ENCODE results near the gene LMTK3. TPM values are rescaled to one million over a fixed set of nuclear protein-coding genes. Genes with fewer than 3 reads are reported as not detected.
"Not testable (repeated sequence)": the region's sequence is repeated elsewhere in the genome, so short reads cannot be mapped to it uniquely, and the experiment has no call there.

The LMTK3 gene
- total RNA-seq, 1 experiment from 2014 or later = 15.9 TPM

DNA sequence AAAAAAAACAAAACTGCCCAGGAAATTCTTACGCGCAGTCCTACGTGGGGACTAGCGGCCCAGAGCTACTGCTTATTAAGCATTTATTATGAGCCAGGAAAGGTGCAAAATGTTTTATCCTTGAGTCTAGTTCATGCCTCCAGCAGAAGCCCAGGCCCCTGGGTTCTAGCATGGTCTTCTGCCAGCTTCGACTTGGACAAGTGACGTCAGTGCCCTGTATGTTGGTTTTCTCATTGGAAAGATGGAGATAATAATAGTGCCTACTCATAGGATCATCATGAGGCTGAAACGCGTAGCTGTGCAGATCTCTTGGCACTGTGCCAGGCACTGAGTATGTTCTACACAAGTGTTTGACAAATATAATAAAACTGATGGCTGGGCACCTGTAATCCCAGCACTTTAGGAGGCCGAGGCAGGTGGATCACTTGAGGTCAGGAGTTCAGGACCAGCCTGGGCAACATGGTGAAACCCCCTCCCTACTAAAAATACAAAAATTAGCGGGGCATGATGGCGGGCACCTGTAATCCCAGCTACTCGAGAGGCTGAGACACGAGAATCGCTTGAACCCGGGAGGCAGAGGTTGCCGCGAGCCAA, 28.0 kb upstream of the LMTK3 start (continued):
- TF ChIP-seq, protein P1, sequence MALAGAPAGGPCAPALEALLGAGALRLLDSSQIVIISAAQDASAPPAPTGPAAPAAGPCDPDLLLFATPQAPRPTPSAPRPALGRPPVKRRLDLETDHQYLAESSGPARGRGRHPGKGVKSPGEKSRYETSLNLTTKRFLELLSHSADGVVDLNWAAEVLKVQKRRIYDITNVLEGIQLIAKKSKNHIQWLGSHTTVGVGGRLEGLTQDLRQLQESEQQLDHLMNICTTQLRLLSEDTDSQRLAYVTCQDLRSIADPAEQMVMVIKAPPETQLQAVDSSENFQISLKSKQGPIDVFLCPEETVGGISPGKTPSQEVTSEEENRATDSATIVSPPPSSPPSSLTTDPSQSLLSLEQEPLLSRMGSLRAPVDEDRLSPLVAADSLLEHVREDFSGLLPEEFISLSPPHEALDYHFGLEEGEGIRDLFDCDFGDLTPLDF (CRISPR knock-in tag; IDR thresholded peaks at IDR 0.05) = no peak
- TF ChIP-seq, protein P2, sequence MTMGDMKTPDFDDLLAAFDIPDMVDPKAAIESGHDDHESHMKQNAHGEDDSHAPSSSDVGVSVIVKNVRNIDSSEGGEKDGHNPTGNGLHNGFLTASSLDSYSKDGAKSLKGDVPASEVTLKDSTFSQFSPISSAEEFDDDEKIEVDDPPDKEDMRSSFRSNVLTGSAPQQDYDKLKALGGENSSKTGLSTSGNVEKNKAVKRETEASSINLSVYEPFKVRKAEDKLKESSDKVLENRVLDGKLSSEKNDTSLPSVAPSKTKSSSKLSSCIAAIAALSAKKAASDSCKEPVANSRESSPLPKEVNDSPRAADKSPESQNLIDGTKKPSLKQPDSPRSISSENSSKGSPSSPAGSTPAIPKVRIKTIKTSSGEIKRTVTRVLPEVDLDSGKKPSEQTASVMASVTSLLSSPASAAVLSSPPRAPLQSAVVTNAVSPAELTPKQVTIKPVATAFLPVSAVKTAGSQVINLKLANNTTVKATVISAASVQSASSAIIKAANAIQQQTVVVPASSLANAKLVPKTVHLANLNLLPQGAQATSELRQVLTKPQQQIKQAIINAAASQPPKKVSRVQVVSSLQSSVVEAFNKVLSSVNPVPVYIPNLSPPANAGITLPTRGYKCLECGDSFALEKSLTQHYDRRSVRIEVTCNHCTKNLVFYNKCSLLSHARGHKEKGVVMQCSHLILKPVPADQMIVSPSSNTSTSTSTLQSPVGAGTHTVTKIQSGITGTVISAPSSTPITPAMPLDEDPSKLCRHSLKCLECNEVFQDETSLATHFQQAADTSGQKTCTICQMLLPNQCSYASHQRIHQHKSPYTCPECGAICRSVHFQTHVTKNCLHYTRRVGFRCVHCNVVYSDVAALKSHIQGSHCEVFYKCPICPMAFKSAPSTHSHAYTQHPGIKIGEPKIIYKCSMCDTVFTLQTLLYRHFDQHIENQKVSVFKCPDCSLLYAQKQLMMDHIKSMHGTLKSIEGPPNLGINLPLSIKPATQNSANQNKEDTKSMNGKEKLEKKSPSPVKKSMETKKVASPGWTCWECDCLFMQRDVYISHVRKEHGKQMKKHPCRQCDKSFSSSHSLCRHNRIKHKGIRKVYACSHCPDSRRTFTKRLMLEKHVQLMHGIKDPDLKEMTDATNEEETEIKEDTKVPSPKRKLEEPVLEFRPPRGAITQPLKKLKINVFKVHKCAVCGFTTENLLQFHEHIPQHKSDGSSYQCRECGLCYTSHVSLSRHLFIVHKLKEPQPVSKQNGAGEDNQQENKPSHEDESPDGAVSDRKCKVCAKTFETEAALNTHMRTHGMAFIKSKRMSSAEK (CRISPR knock-in tag; IDR thresholded peaks at IDR 0.05; ENCODE audit: borderline replicate concordance) = no peak
- TF ChIP-seq, protein P3, sequence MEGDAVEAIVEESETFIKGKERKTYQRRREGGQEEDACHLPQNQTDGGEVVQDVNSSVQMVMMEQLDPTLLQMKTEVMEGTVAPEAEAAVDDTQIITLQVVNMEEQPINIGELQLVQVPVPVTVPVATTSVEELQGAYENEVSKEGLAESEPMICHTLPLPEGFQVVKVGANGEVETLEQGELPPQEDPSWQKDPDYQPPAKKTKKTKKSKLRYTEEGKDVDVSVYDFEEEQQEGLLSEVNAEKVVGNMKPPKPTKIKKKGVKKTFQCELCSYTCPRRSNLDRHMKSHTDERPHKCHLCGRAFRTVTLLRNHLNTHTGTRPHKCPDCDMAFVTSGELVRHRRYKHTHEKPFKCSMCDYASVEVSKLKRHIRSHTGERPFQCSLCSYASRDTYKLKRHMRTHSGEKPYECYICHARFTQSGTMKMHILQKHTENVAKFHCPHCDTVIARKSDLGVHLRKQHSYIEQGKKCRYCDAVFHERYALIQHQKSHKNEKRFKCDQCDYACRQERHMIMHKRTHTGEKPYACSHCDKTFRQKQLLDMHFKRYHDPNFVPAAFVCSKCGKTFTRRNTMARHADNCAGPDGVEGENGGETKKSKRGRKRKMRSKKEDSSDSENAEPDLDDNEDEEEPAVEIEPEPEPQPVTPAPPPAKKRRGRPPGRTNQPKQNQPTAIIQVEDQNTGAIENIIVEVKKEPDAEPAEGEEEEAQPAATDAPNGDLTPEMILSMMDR (IDR thresholded peaks at IDR 0.05) = no peak
- no peak for TF ChIP-seq ZNF416 (CRISPR knock-in tag; IDR thresholded peaks at IDR 0.05)

DNA sequence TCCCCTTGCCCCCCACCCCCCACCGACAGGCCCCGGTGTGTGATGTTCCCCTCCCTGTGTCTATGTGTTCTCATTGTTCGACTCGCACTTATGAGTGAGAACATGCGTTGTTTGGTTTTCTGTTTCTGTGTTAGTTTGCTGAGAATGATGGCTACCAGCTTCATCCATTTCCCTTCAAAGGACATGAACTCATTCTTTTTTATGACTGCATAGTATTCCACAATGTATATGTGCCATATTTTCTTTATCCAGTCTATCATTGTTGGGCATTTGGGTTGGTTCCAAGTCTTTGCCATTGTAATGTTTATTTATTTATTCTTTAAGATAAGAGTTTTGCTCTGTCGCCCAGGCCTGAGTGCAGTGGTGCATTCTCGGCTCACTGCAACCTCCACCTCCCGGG, 26.4 kb upstream of the LMTK3 start:
- DNase-seq (ENCODE audit: low spot score); ATAC-seq; H3K36me3 Mint-ChIP-seq; H3K9me3 Mint-ChIP-seq; H3K27me3 Mint-ChIP-seq (ENCODE audit: low read depth); H3K4me3 Mint-ChIP-seq; POLR2A ChIA-PET; CTCF ChIA-PET; H3K4me1 Mint-ChIP-seq; H3K27ac Mint-ChIP-seq: not testable (repeated sequence)

DNA sequence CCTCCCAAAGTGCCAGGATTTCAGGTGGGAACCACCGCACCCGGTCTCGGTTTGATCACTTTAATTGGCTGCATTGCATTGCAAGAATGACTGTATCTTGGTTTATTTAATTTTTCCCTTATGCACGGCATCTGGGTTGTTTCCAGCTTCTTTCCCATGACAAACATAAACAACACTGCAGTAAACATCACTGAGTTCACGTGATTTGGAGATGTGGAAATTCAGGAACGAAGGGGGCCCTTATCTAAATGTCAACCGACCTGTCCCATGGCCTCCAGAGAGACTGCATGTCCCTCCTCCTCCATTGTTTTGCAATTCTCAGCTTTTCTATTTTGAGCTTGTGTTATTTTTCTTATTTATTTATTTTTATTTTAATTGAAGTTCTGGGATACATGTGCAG, 25.9 kb upstream of the LMTK3 start:
- ChIA-PET POLR2A (no interaction called here), CTCF (no interaction called here)
- no peaks in the 10 kb centered on the region for H3K9me3 Mint-ChIP-seq
- H3K27ac Mint-ChIP-seq = no peak overlapping the region
- no peaks in the 10 kb centered on the region for H3K36me3 Mint-ChIP-seq
- H3K4me1 Mint-ChIP-seq = no peaks in the 10 kb centered on the region
- ATAC-seq = no peak
- H3K4me3 Mint-ChIP-seq = no peak overlapping the region
- no peak for DNase-seq (ENCODE audit: low spot score)
- H3K27me3 Mint-ChIP-seq (ENCODE audit: low read depth) = no peaks in the 10 kb centered on the region
- TF ChIP-seq, protein P1 (CRISPR knock-in tag; IDR thresholded peaks at IDR 0.05) = no peak
- no peak for TF ChIP-seq NR1H2 (CRISPR knock-in tag; IDR thresholded peaks at IDR 0.05)
- no peak for TF ChIP-seq JUN (CRISPR knock-in tag; IDR thresholded peaks at IDR 0.05)
- TF ChIP-seq, protein P4, sequence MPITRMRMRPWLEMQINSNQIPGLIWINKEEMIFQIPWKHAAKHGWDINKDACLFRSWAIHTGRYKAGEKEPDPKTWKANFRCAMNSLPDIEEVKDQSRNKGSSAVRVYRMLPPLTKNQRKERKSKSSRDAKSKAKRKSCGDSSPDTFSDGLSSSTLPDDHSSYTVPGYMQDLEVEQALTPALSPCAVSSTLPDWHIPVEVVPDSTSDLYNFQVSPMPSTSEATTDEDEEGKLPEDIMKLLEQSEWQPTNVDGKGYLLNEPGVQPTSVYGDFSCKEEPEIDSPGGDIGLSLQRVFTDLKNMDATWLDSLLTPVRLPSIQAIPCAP (CRISPR knock-in tag; IDR thresholded peaks at IDR 0.05) = no peak
- TF ChIP-seq ZBTB21 (CRISPR knock-in tag; IDR thresholded peaks at IDR 0.05; ENCODE audit: borderline replicate concordance) = no peak
- TF ChIP-seq, protein P5, sequence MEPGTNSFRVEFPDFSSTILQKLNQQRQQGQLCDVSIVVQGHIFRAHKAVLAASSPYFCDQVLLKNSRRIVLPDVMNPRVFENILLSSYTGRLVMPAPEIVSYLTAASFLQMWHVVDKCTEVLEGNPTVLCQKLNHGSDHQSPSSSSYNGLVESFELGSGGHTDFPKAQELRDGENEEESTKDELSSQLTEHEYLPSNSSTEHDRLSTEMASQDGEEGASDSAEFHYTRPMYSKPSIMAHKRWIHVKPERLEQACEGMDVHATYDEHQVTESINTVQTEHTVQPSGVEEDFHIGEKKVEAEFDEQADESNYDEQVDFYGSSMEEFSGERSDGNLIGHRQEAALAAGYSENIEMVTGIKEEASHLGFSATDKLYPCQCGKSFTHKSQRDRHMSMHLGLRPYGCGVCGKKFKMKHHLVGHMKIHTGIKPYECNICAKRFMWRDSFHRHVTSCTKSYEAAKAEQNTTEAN (CRISPR knock-in tag; IDR thresholded peaks at IDR 0.05) = no peak
- TF ChIP-seq, protein P6, sequence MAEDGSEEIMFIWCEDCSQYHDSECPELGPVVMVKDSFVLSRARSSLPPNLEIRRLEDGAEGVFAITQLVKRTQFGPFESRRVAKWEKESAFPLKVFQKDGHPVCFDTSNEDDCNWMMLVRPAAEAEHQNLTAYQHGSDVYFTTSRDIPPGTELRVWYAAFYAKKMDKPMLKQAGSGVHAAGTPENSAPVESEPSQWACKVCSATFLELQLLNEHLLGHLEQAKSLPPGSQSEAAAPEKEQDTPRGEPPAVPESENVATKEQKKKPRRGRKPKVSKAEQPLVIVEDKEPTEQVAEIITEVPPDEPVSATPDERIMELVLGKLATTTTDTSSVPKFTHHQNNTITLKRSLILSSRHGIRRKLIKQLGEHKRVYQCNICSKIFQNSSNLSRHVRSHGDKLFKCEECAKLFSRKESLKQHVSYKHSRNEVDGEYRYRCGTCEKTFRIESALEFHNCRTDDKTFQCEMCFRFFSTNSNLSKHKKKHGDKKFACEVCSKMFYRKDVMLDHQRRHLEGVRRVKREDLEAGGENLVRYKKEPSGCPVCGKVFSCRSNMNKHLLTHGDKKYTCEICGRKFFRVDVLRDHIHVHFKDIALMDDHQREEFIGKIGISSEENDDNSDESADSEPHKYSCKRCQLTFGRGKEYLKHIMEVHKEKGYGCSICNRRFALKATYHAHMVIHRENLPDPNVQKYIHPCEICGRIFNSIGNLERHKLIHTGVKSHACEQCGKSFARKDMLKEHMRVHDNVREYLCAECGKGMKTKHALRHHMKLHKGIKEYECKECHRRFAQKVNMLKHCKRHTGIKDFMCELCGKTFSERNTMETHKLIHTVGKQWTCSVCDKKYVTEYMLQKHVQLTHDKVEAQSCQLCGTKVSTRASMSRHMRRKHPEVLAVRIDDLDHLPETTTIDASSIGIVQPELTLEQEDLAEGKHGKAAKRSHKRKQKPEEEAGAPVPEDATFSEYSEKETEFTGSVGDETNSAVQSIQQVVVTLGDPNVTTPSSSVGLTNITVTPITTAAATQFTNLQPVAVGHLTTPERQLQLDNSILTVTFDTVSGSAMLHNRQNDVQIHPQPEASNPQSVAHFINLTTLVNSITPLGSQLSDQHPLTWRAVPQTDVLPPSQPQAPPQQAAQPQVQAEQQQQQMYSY (CRISPR knock-in tag; IDR thresholded peaks at IDR 0.05) = no peak
- no peak for TF ChIP-seq ZNF263 (CRISPR knock-in tag; IDR thresholded peaks at IDR 0.05; ENCODE audit: low read depth)
- TF ChIP-seq ZNF232 (CRISPR knock-in tag; IDR thresholded peaks at IDR 0.05) = no peak
- TF ChIP-seq ZNF121 (CRISPR knock-in tag; IDR thresholded peaks at IDR 0.05) = no peak
- no peak for TF ChIP-seq KAT7 (CRISPR knock-in tag; IDR thresholded peaks at IDR 0.05; ENCODE audit: borderline replicate concordance)
- TF ChIP-seq ZNF671 (CRISPR knock-in tag; IDR thresholded peaks at IDR 0.05) = no peak
- TF ChIP-seq CREM (CRISPR knock-in tag; IDR thresholded peaks at IDR 0.05) = no peak
- no peak for TF ChIP-seq RORB (CRISPR knock-in tag; IDR thresholded peaks at IDR 0.05)

Data from WTC11 (cell line).